Measurements from ENCODE around the gene NECTIN2. TPM values are rescaled to one million over a fixed set of nuclear protein-coding genes. Genes with fewer than 3 reads are reported as not detected.

Gene NECTIN2
- total RNA-seq, 2 experiments from 2014 or later, result 1.8 to 1.9 TPM

- peaks cover 30% of the 10 kb centered on the region for H3K4me1 Mint-ChIP-seq (ENCODE audit: low read depth)
- intact Hi-C loops (cut with DNase I, micrococcal nuclease), result loop anchor here in 1 of 2 experiments (5.0 kb wide), 1 partner anchor 124 kb away; no protein-coding TSS in a partner anchor
- H3K27ac Mint-ChIP-seq, result no peak overlapping the region
- ChIA-PET CTCF (interaction anchor here (0.8 to 1.3 kb wide), 2 partner anchors 44 to 76 kb away, joined by 3 read pairs; partner anchors contain the start of gene TOMM40), POLR2A (interaction anchor here (1.0 kb wide), 1 partner anchor 232 kb away, joined by 3 read pairs; no protein-coding TSS in a partner anchor)
- H3K4me3 ChIP-seq (ENCODE audit: low read length), result peak overlapping the region; percentile 47
- peaks cover 13 to 20% of the 10 kb centered on the region in 2 experiments for H3K27me3 ChIP-seq (ENCODE audit: control insufficient read depth in 1 of 2, insufficient read depth in 2 of 2, low read length in 2 of 2)
- TF ChIP-seq CTCF (IDR thresholded peaks at IDR 0.05), result no peak
- no peaks in the 10 kb centered on the region for H3K36me3 ChIP-seq (ENCODE audit: insufficient read depth, low read length)
- H3K4me1 ChIP-seq (ENCODE audit: insufficient read depth, low read length), result peaks cover 45% of the 10 kb centered on the region
- no peak for ATAC-seq (ENCODE audit: poor library complexity)
- no peaks in the 10 kb centered on the region for H3K9me3 Mint-ChIP-seq
- H3K4me3 Mint-ChIP-seq, result peak overlapping the region; percentile 84
- peak in 1 of 14 experiments; percentile 43 for DNase-seq
- no peak overlapping the region for H3K27ac ChIP-seq (ENCODE audit: low read depth in 1 of 2, low read length in 2 of 2)
- peaks cover 0 to 6% of the 10 kb centered on the region in 2 experiments for H3K9me3 ChIP-seq (ENCODE audit: control insufficient read depth in 1 of 2, insufficient read depth in 1 of 2, low read length in 2 of 2)
- no peaks in the 10 kb centered on the region for H3K36me3 Mint-ChIP-seq (ENCODE audit: low read depth)
- H3K27me3 Mint-ChIP-seq, result peaks cover 21% of the 10 kb centered on the region
Observed at GRCh38 chr19:44846455-44847143, 502 bp downstream of the NECTIN2 start.

GRCh38 chr19:44847144-44848035, 1.3 kb downstream of the NECTIN2 start:
- POLR2A ChIA-PET, result no interaction called here
- CTCF ChIA-PET, result interaction anchor here (1.3 kb wide), 1 partner anchor 77 kb away, joined by 3 read pairs; no protein-coding TSS in a partner anchor
- Histone ChIP-seq H3K36me3 (ENCODE audit: insufficient read depth, low read length) (no peaks in the 10 kb centered on the region), H3K4me1 (ENCODE audit: insufficient read depth, low read length) (peaks cover 43% of the 10 kb centered on the region), H3K27me3 (ENCODE audit: control insufficient read depth in 1 of 2, insufficient read depth in 2 of 2, low read length in 2 of 2) (peaks cover 13 to 20% of the 10 kb centered on the region in 2 experiments), H3K4me3 (ENCODE audit: low read length) (peak overlapping the region; percentile 47), H3K27ac (ENCODE audit: low read depth in 1 of 2, low read length in 2 of 2) (no peak overlapping the region), H3K9me3 (ENCODE audit: control insufficient read depth in 1 of 2, insufficient read depth in 1 of 2, low read length in 2 of 2) (peaks cover 0 to 6% of the 10 kb centered on the region in 2 experiments)
- Mint-ChIP-seq H3K36me3 (ENCODE audit: low read depth) (no peaks in the 10 kb centered on the region), H3K27ac (no peak overlapping the region), H3K4me3 (peak overlapping the region; percentile 84), H3K27me3 (peaks cover 21% of the 10 kb centered on the region), H3K4me1 (ENCODE audit: low read depth) (peaks cover 30% of the 10 kb centered on the region), H3K9me3 (no peaks in the 10 kb centered on the region)
- ATAC-seq (ENCODE audit: poor library complexity), result no peak
- no peak for TF ChIP-seq CTCF (IDR thresholded peaks at IDR 0.05)
- peak in 3 of 14 experiments; percentile 13 to 36 (median 34) for DNase-seq
- intact Hi-C loops (cut with DNase I, micrococcal nuclease), result loop anchor here in 1 of 2 experiments (5.0 kb wide), 1 partner anchor 125 kb away; no protein-coding TSS in a partner anchor

All from CD4-positive, alpha-beta T cell (primary cell).